K562 (cell line): ENCODE measurements around the gene IFFO2. TPM values are rescaled to one million over a fixed set of nuclear protein-coding genes. Genes with fewer than 3 reads are reported as not detected.

Experiments used
- ARID1B ChIP-seq: fragments of 450-650 bp; IDR thresholded peaks from 2 replicates; pipeline ENCODE4 v1.6.1; 2016; ENCODE audit warnings: antibody characterized with exemption, mild to moderate bottlenecking, inconsistent platforms
- ATF4 ChIP-seq: fragments of 450-650 bp; formaldehyde crosslinking; IDR thresholded peaks from 2 replicates; pipeline ENCODE4 v1.4.0; 2022; ENCODE audit warnings: mild to moderate bottlenecking, moderate library complexity
- CBFA2T3 ChIP-seq: fragments of 450-650 bp; IDR thresholded peaks from 2 replicates; pipeline ENCODE4 v1.6.1; 2017
- DIDO1 ChIP-seq: fragments of 450-650 bp; IDR thresholded peaks from 2 replicates; pipeline ENCODE4 v1.6.1; 2016; ENCODE audit warnings: low read depth, missing biosample characterization, missing genetic modification characterization
- E2F1 ChIP-seq: sonication (generic); formaldehyde crosslinking; IDR thresholded peaks from 2 replicates; pipeline ENCODE4 v1.8.1; 2023; ENCODE audit warnings: mild to moderate bottlenecking, missing genetic modification reagents, moderate library complexity
- FIP1L1 ChIP-seq: fragments of 200-400 bp; formaldehyde crosslinking; IDR thresholded peaks from 2 replicates; pipeline ENCODE4 v1.6.1; 2018; ENCODE audit warnings: mild to moderate bottlenecking, low read depth, low read length; ENCODE audit not compliant: poor library complexity, severe bottlenecking
- FOS ChIP-seq: IDR thresholded peaks from 3 replicates; pipeline ENCODE4 v1.6.1; 2011; ENCODE audit not compliant: insufficient read length; ENCODE audit errors: extremely low read depth
- FOXJ3 ChIP-seq: sonication (generic); formaldehyde crosslinking; IDR thresholded peaks from 2 replicates; pipeline ENCODE4 v1.4.0; 2020; ENCODE audit warnings: mild to moderate bottlenecking, missing genetic modification reagents
- GTF2B ChIP-seq: IDR thresholded peaks from 2 replicates; pipeline ENCODE4 v1.6.1; 2011; ENCODE audit not compliant: insufficient read length; ENCODE audit errors: extremely low read depth
- HMG20A ChIP-seq: fragments of 450-650 bp; formaldehyde crosslinking; conservative IDR thresholded peaks from 2 replicates; pipeline ENCODE4 v1.4.0; 2020; ENCODE audit warnings: mild to moderate bottlenecking, mixed read lengths
- HNRNPH1 ChIP-seq: fragments of 200-400 bp; formaldehyde crosslinking; optimal IDR thresholded peaks from 2 replicates; pipeline ENCODE3; 2017; ENCODE audit warnings: low read depth, mild to moderate bottlenecking, low read length, moderate library complexity
- ILK ChIP-seq: fragments of 450-650 bp; IDR thresholded peaks from 2 replicates; pipeline ENCODE4 v1.6.1; 2016; ENCODE audit warnings: missing genetic modification characterization, low read depth, mild to moderate bottlenecking, missing compliant biosample characterization, moderate library complexity, borderline replicate concordance
- KDM1A ChIP-seq, 2 experiments: fragments of 450-650 bp; IDR thresholded peaks; 2 replicates each; pipeline ENCODE4 v1.6.1; 2016; ENCODE audit warnings: mild to moderate bottlenecking in 2 of 2
- MCM3 ChIP-seq: fragments of 450-650 bp; IDR thresholded peaks from 2 replicates; pipeline ENCODE4 v1.6.1; 2016
- NR1H2 ChIP-seq: sonication (generic); formaldehyde crosslinking; IDR thresholded peaks from 2 replicates; pipeline ENCODE4 v1.4.0; 2020; ENCODE audit warnings: mild to moderate bottlenecking, missing genetic modification reagents
- POLR2A ChIP-seq: fragments of 450-650 bp; conservative IDR thresholded peaks from 2 replicates; pipeline ENCODE4 v1.6.1; 2016
- RFX7 ChIP-seq: fragments of 250-450 bp; sonication (Bioruptor Pico); IDR thresholded peaks from 2 replicates; pipeline ENCODE4 v1.5.1; 2021; ENCODE audit warnings: mild to moderate bottlenecking
- RNF2 ChIP-seq: sonication (generic); IDR thresholded peaks from 2 replicates; pipeline ENCODE4 v1.6.1; 2016
- TAF9B ChIP-seq: fragments of 450-650 bp; IDR thresholded peaks from 2 replicates; pipeline ENCODE4 v1.6.1; 2018; ENCODE audit warnings: mild to moderate bottlenecking; ENCODE audit not compliant: partially characterized antibody
- TRIM24 ChIP-seq, 2 experiments: fragments of 450-650 bp; IDR thresholded peaks; 2 replicates each; pipeline ENCODE4 v1.6.1; 2016
- ZC3H4 ChIP-seq: sonication (generic); formaldehyde crosslinking; IDR thresholded peaks from 2 replicates; pipeline ENCODE4 v1.9.0; 2021; ENCODE audit warnings: missing genetic modification reagents, borderline replicate concordance
- ZFPM2 ChIP-seq: fragments of 250-450 bp; sonication (Bioruptor Pico); IDR thresholded peaks from 2 replicates; pipeline ENCODE4 v1.5.1; 2022; ENCODE audit warnings: mild to moderate bottlenecking
- ZNF277 ChIP-seq: fragments of 250-450 bp; sonication (Bioruptor Pico); IDR thresholded peaks from 2 replicates; pipeline ENCODE4 v1.8.0; 2022; ENCODE audit warnings: inconsistent platforms, mild to moderate bottlenecking, moderate library complexity, borderline replicate concordance
- ZNF76 ChIP-seq: fragments of 250-450 bp; sonication (Bioruptor Pico); IDR thresholded peaks from 2 replicates; pipeline ENCODE4 v1.4.0; 2020; ENCODE audit warnings: mild to moderate bottlenecking, moderate library complexity, borderline replicate concordance
- ZNF79 ChIP-seq: fragments of 250-450 bp; sonication (Bioruptor Pico); IDR thresholded peaks from 2 replicates; pipeline ENCODE4 v1.4.0; 2020; ENCODE audit warnings: low read depth, mild to moderate bottlenecking, moderate library complexity
- polyA plus RNA-seq, 8 experiments: library from polyadenylated mRNA; depleted of rRNA in 4 of 8; stranded (reverse) in 5 of 8; unstranded in 3 of 8; fragments of >200 nt; fragmentation: Nextera tagmentation in 2 of 8; fragmentation: Illumina TruSeq in 1 of 8; extraction: Ambion mirVana in 2 of 8; extraction: Trizol in 1 of 8; gene quantifications; 2 replicates each; pipeline versions ENCODE4 v1.2.1 to v1.2.3, GENCODE V29; 2011 to 2014; ENCODE audit warnings: inconsistent platforms in 1 of 8, missing spikeins in 1 of 8
- total RNA-seq, 7 experiments: library from RNA; depleted of rRNA in 6 of 7; stranded (reverse); fragments of >200 nt in 6 of 7; fragmentation: Illumina TruSeq in 2 of 7; extraction: Trizol in 2 of 7; gene quantifications; 2 replicates each; pipeline versions ENCODE4 v1.2.1 to v1.2.3, GENCODE V29; 2011 to 2021; ENCODE audit warnings: low replicate concordance in 1 of 7

IFFO2 gene
- total and polyA plus RNA-seq, 9 of the 15 experiments (the other 6 are each of a cell fraction or from before 2014, with no cell fraction given): 0.15 to 1.0 (median 0.44) TPM; not detected in 2

- TF ChIP-seq ZNF277 (no peak), HMG20A (CRISPR knock-in tag) (no peak), POLR2A (peak; percentile 94), ZC3H4 (no peak), TRIM24 (IDR thresholded peaks at IDR 0.05) (no peak), FIP1L1 (no peak), ARID1B (peak; percentile 61), NR1H2 (CRISPR knock-in tag) (no peak), E2F1 (no peak; the same call in 1 of the 2 replicates), ATF4 (CRISPR knock-in tag) (no peak), TAF9B (no peak), RFX7 (CRISPR knock-in tag) (no peak), RNF2 (peak; percentile 92), MCM3 (no peak), CBFA2T3 (0 out of 2 replicates have a peak, but pooled peaks have one; percentile 9), FOXJ3 (CRISPR knock-in tag) (no peak), KDM1A (IDR thresholded peaks at IDR 0.05) (no peak), ILK (tag) (no peak), ZNF79 (CRISPR knock-in tag) (no peak), HNRNPH1 (no peak), DIDO1 (tag) (no peak), FOS (peak; percentile 87), ZNF76 (CRISPR knock-in tag) (no peak), GTF2B (peak; percentile 30), ZFPM2 (CRISPR knock-in tag) (no peak)
These were observed 53.8 kb downstream of the IFFO2 start, which contains the start of gene ALDH4A1 (continued) for GRCh38 chr1:18902523-18903290.
